Heart left ventricle (tissue), 13 donors: Measurements from ENCODE around the gene TECR.

Experiments used
- POLR2A ChIP-seq, 2 donors: fragments of 450-650 bp; IDR thresholded peaks; one replicate each; pipeline ENCODE4 v1.6.1; 2017; ENCODE audit warnings: antibody characterized with exemption in 2 of 2, mild to moderate bottlenecking in 2 of 2, moderate library complexity in 2 of 2
- TF ChIP-seq, protein P1 (sequence below), 12 donors: fragments of 200-600 bp; sonication (generic) in 4 of 12; IDR thresholded peaks; one replicate each; pipeline versions ENCODE4 v1.5.0 to v1.8.0; 2018 to 2022; ENCODE audit warnings: antibody characterized with exemption in 12 of 12, mild to moderate bottlenecking in 5 of 12
- donor health status: ischemic (EF 13 %, LVEDD 7.1; RV severe dilation, severe dysfunction).
- donor health status: DM: no; HTN: yes; CAD: no.
- donor health status: DM: no; HTN: no; CAD: no.
- donor health status: ischemic (EF 25% LVEDD 6.9; RV normal size, moderate dysfunction).
- donor health status: ischemic (EF 25% LVEDD 5.7; RV mildly dilated, moderate dysfunction).
- donor health status: ischemic (EF 35%, LVEDD 5.7; RV mildly dilated, moderate dysfunction).
- donor health status: nonischemic (EF 11% LVEDD 7.7; RV severe dilation, severe dysfunction).
- donor health status: DM: yes; HTN: yes; CAD: no.
- donor health status: PGD.
- donor health status: ischemic (EF 29% LVEDD 5.4; RV normal size, mild dysfunction).
- donor health status: nonischemic (EF 23%, LVEDD 6.1; RV moderate dilation, normal function).

DNA sequence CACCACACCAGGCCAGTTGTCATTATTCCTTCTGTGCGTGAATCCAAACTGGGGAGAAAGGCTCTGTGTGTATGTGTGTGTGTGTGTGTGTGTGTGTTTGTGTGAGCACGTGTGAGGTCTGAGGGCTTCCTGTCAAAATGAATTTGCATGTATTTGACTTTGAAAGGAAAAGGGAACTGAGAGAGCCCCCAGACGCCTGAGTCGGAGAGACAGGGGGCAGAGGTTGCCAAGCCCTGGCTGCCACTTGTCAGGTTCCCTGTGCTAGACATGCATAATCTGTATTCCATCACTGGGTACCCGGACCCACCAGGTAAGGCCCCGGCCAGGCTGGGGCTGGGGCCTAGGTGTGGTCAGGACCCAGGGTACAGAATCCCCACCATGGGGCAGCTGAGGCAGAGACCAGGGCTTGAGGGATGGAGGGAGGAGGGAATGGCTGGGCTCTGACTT lies 53.5 kb downstream of the TECR start, which contains the start of gene CLEC17A:
- TF ChIP-seq, protein P1, sequence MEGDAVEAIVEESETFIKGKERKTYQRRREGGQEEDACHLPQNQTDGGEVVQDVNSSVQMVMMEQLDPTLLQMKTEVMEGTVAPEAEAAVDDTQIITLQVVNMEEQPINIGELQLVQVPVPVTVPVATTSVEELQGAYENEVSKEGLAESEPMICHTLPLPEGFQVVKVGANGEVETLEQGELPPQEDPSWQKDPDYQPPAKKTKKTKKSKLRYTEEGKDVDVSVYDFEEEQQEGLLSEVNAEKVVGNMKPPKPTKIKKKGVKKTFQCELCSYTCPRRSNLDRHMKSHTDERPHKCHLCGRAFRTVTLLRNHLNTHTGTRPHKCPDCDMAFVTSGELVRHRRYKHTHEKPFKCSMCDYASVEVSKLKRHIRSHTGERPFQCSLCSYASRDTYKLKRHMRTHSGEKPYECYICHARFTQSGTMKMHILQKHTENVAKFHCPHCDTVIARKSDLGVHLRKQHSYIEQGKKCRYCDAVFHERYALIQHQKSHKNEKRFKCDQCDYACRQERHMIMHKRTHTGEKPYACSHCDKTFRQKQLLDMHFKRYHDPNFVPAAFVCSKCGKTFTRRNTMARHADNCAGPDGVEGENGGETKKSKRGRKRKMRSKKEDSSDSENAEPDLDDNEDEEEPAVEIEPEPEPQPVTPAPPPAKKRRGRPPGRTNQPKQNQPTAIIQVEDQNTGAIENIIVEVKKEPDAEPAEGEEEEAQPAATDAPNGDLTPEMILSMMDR (IDR thresholded peaks at IDR 0.05): no peak
- no peak for TF ChIP-seq POLR2A (IDR thresholded peaks at IDR 0.05)
